ENCODE data around the gene SPAG9.

DNA sequence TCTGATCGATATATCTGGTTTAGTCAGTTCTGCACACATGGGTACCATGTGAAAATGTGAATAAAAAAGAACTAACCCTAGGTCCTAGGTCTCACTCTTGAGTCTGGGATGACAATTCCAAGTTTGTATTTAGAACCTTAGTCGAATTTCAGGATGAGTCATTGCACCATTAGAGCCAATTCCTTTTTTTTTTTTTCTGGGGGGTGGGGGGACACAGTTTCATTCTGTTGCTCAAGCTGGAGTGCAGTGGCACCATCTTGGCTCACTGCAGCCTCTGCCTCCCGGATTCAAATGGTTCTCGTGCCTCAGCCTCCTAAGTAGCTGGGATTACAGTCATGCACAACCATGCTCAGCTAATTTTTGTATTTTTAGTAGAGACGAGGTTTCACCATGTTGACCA is 41.6 kb downstream of the SPAG9 start:
- no peak for TF ChIP-seq POLR2A (IDR thresholded peaks at IDR 0.05)
- TF ChIP-seq, protein P1, sequence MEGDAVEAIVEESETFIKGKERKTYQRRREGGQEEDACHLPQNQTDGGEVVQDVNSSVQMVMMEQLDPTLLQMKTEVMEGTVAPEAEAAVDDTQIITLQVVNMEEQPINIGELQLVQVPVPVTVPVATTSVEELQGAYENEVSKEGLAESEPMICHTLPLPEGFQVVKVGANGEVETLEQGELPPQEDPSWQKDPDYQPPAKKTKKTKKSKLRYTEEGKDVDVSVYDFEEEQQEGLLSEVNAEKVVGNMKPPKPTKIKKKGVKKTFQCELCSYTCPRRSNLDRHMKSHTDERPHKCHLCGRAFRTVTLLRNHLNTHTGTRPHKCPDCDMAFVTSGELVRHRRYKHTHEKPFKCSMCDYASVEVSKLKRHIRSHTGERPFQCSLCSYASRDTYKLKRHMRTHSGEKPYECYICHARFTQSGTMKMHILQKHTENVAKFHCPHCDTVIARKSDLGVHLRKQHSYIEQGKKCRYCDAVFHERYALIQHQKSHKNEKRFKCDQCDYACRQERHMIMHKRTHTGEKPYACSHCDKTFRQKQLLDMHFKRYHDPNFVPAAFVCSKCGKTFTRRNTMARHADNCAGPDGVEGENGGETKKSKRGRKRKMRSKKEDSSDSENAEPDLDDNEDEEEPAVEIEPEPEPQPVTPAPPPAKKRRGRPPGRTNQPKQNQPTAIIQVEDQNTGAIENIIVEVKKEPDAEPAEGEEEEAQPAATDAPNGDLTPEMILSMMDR (IDR thresholded peaks at IDR 0.05), result no peak
